HG03060 (cell line): Measurements from ENCODE around the gene SLC17A7.
"Not testable (repeated sequence)": the region's sequence is repeated elsewhere in the genome, so short reads cannot be mapped to it uniquely, and the experiment has no call there.

Source experiments
- ATAC-seq: cut with Tn5 transposase; IDR thresholded peaks from one replicate; pipeline ENCODE4 v1.9.1; 2021; ENCODE audit warnings: low read depth, moderate number of reproducible peaks; ENCODE audit not compliant: unreplicated experiment

The SLC17A7 gene

DNA sequence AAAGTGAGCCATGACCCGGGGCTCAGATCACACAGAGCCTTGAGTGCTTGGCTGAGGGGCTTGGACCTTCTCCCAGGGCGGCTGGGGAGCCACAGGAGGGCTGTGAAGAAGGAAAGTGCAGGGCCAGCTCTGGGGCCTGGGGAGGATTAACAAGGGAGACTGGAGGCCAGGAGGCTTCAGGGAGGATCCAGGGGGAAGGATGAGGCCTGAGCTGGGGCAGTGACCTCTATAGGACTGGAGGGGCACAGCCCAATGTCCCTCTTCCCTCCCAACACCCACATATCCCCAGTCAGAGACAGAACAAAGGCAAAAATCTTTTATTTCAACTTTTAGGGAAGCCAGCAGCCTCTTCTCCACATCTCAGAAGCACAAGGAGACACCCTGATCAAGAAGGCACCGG, 4.7 kb upstream of the SLC17A7 start:
- ATAC-seq = no peak

GRCh38 chr19:49444100-49444700, 2.9 kb upstream of the SLC17A7 start:
- not testable (repeated sequence) for ATAC-seq

GRCh38 chr19:49443366-49444099, 2.2 kb upstream of the SLC17A7 start:
- ATAC-seq = peak; percentile 69

DNA sequence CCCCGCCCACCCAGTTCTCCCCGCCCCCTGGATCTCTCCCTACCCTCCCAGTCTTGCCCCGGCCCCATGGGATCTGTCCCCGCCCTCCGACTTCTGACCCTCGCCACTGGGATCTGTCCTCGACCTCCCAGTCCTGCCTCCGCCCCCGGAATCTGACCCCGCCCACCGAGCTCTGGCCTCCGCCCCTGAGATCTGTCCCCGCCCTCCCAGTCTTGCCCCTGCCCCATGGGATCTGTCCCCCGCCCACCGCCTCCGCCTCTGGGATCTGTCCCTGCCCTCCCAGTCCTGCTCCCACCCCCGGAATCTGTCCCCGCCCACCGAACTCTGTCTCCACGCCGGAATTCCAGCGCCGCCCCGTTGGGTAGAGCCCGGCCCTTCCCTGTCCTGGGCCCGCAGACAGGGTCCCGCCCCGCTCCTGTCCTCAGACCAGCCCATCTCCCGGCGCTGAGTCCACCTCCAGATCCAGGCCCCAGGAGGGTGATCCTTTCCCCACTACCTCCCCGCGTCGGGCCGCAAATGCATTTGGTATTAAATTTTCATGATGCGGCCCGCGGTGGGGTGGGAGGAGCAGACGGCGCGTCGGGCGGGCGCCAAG, 1.5 kb upstream of the SLC17A7 start:
- ATAC-seq = no peak

DNA sequence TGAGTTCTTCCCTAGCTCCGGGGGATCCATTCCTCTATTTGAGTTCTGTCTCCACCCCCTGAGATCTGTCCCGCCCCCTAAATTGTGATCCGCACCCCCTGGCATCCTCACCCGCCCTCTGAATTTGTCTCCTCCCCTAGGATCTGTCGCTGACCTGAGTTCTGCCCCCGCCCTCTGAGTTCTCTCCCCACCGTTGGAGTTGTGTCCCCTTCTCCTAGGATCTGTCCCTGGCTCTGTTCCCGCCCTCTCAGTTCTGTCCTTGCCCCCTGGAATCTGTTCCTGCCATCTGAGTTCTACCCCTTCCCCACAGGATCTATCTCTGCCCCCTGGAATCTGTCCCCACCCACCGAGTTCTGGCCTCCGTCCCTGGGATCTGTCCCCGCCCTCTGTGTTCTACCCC, 1.0 kb upstream of the SLC17A7 start:
- no peak for ATAC-seq

DNA sequence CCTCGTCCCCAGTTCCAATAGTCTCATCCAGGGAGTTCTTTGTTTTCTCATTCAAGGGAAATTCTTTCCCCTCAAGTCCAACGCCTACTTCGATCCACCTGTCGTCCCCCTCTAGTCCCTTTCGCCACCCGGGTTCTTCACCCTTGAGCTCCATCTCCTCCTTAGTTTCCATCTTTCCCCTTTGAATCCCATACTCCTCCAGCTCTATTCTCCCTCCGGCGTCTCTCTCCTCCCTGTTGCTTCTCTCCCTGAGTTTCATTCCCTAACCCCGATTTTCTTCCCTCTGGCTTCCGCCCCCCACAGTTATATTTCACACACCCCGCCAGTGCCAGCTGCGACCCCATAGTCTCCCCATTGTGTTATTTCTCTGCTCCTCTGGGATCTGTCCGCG, 628 bp upstream of the SLC17A7 start:
- ATAC-seq = no peak

DNA sequence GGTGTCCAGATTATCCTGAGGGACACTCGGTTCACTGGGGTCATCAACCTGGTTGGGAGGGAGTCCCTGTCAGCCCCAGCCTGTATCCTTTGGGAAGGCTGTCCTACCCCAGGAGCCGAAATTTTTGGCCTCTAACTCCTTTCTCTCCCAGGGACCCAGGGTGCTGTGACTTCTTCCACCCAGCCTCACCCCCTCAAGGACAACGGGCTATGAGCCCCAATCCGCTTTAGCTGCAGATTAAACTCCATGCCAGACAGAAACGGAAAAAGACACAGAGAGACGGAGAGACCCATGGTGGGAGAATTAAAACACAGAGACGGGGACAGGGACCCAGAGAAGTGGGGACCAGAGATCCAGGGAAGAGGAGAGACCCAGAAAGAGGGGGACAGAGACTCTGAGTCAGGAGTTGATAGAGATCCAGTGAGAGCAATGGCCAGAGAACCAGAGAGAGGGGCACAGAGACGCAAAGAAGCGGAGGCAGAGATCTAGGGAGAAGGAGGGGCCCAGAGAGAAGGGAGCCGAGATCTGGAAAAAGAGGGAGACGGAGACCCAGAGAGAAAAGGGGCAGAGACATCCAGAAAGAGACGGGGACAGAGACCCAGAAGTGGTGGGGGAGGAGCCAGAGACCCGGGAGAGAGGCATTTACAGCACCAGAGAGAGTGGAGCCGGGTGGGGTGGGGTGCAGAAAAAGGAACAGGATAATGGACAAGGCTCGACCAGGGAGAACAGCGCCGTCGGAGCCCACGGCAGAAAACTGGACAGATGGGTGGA, 703 bp downstream of the SLC17A7 start:
- no peak for ATAC-seq

DNA sequence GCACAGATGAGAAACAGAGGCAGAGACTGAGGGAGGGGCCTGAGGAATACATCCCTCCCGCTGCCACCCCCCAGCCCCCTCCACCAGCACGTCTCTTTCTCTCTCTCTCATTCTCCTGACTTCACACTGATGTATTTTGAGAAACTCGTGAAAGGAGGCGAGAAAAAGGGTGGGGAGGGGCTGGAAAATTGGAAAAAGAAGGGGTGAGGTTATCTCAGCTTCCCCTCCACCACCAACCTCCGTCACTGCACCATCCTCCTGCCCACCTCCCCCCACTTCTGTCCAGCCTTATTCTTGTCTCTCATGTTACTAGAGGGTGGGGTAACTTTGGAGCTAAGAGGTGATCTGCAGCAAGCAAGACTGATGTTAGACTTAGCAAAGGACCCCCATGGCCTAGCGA, 1.5 kb downstream of the SLC17A7 start:
- ATAC-seq = no peak

DNA sequence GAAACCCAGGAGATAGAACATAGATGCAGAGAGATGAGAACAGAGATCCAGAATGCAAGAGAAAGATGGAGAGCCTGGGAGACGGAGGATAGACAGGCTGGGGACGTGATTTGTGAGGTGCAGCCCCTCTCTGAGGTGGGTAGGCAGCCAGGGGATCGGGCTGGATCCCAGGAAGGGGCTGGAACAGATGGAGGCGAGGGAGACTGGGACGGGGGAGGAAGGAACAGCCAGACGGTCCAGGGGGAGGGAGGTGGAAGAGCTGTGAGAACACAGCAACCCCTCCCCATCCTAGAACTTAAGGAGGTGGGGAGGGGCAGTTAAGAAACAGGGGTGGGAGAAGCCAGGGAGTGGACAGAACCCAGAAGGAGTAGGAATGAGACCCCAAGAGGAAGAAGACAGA, 3.1 kb downstream of the SLC17A7 start:
- no peak for ATAC-seq

DNA sequence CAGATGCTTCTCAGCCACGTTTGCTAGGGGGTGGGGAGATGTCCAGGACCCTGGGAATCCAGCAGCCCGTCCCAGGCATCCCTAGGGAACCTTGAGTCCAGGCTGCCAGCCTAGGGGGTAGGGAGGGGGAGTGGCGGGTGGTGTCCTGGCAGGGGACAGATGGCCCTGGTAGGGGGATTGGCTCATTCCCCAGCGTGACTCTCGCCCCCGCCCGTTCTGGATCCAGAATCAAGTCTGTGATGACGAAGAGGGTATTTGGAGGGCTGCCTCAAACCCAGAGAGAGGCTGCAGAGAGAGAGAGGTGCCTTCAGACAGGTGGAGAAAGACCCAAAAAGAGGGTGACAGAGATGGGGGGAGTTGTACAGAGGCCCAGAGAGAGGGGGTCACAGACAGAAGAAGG, 4.1 kb downstream of the SLC17A7 start:
- ATAC-seq = no peak

DNA sequence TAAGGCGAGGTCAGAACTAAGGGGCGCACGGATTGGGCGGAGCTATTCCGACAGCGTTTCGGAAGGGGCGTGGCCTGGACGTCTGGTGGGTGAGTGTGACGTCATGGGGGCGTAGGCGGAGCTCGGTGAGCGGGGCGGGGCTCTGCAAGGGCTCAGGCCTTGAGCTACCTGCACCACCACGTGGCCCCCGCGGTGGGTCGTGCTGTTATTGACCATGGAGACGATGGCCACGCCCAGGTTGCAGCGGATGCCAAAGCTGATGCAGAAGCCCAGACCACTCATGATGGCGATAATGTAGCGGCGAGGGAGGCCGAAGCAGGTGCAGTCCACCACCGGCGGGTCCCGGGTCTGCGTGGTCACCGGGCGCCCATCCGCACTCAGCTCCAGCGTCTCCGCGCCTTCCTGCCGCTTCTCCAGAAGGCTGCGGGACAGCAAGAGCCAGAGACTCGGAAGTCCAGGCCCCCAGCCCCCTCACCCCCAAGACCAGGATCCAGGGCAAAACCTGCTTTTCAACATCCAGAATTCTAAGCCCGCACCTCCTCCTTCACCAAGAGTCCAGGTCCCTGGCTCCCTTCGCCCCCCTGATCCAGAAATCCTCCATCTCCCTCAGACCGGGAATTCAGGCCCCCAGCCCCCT, 4.8 kb downstream of the SLC17A7 start:
- ATAC-seq = no peak

DNA sequence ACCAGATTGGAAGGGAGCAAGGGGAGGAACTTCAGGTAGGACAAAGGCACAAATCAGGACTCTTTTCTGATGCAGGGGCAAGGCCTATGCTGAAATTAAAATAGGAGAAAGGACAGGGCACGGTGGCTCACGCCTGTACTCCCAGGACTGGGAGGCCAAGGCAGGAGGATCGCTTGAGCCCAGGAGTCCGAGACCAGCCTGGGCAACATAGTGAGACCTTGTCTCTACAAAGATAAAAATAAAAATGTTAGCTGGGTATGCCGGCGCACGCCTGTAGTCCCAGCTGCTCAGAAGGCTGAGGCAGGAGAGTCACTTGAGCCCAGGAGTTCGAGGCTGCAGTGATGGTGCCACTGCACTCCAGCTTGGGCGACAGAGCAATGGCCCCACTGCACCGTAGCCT, 5.7 kb downstream of the SLC17A7 start:
- no peak for ATAC-seq

DNA sequence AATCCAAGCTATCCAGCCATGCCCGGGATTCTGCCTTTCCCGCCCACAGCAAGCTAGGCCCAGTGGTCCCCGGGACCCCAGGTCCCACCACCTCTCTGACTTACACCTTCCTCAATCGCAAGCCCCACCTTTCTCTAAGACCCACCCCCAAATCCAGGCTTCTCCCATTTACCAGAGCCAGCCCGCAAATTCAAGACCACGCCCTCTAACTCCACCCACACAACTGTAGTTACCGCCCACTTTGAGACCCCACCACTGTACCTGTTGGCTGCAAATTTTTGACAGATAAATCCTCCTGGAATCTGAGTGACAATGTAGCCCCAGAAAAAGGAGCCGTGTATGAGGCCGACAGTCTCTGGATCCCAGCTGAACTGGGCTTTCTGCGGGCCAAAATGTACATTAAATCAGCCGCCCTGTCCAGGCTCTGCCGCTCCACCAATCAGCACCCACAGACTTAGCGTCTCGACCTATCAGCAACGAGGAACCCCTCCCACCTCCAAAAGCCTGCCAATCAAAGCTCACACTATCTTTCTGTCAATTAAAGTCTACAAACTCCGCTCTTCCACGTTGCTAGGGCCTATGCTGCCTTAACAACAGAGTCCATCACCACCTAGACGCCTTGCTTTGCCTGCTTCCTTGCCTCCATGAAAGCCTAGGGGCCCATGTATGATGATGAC, 6.3 kb downstream of the SLC17A7 start:
- no peak for ATAC-seq

DNA sequence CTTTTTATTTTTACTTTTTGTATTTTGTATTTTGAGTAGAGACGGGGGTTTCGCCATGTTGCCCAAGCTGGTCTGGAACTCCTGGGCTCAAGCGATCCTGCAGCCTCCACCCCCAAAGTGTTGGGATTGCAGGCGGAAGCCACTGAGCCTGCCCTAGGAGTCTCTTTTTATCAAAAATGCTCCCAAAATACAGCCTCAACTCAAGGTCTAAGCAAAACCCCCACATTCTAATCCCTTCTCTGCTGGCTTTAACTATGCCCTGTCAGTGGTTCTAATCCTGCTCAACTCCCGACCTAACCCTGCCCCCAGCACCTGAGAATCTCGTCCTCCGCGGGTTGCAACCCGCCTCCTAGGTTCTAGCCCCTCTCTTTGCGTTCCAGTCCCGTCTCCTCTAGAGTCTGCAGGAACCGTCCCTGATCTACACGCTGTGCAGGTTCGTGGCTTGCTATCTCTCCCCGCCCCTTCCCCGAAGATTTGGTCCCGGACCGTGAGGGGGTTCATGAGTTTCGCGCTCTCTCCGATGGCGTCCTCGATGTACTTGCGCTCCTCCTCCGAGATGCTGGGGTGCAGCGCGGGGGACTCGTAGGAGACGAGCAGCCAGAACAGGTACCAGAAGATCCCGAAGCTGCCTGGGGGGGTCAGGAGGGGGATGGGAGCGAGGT, 8.0 kb downstream of the SLC17A7 start:
- ATAC-seq = no peak

DNA sequence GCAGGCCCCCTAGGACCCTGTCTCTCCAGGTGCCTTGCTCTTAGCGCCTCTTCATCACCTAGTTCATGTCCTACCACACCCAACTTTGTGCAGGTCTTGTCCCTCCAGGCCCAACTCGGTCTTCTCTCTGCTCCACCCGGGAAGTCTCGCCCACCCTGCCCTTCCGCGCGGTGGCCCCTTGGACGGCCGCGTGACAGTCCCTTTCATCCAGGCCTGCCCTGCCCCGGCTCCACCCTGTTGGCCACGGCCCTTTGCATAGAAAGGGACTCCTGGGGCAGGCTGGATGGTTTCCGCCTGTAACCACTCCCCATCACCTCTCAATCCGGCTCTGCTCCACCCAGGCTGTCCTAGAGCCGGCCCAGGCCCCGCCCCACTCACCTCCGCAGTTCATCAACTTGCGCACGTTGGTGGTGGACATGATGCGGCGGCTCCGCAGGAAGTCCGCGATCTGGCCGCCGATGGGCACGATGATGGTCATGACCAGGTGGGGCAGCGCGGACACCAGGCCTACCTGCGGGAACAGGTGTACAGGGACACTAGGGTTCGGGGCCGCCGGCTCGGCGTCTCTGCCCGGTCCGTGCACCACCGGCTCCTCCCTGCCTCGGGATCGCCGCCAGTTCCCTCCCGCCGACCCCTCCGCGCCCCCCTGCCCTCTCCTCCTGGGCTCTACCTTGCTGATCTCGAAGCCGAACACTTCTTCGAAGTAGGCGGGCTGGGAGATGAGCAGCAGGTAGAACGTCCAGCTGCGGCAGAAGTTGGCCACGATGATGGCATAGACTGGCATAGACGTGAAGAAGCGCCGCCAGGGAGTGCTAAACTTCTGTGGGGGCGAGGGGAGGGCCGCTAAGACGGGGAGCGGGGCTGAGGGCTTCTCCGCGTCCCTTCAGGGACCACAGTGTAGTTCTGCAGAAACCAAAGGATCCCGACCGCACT, 8.9 kb downstream of the SLC17A7 start:
- ATAC-seq = no peak

GRCh38 chr19:49431330-49431749, 10.0 kb downstream of the SLC17A7 start:
- no peak for ATAC-seq

- ATAC-seq = no peak
Measured at GRCh38 chr19:49430678-49431329, 10.5 kb downstream of the SLC17A7 start.

- ATAC-seq = no peak
Measured at GRCh38 chr19:49430172-49430677, 11.1 kb downstream of the SLC17A7 start.
